ENCODE data around the gene AUTS2.

GRCh38 chr7:70303780-70304179 lies 705.5 kb downstream of the AUTS2 start:
- TF ChIP-seq CTCF (IDR thresholded peaks at IDR 0.05): no peak
- TF ChIP-seq EP300 (IDR thresholded peaks at IDR 0.05; ENCODE audit: low read depth): no peak
